Measurements from ENCODE around the gene CGB1. TPM values are rescaled to one million over a fixed set of nuclear protein-coding genes. Genes with fewer than 3 reads are reported as not detected.

Gene CGB1
- total and polyA plus RNA-seq, 2 of the 13 experiments (the other 11 are each of a cell fraction or from before 2014, with no cell fraction given) = not detected

DNA sequence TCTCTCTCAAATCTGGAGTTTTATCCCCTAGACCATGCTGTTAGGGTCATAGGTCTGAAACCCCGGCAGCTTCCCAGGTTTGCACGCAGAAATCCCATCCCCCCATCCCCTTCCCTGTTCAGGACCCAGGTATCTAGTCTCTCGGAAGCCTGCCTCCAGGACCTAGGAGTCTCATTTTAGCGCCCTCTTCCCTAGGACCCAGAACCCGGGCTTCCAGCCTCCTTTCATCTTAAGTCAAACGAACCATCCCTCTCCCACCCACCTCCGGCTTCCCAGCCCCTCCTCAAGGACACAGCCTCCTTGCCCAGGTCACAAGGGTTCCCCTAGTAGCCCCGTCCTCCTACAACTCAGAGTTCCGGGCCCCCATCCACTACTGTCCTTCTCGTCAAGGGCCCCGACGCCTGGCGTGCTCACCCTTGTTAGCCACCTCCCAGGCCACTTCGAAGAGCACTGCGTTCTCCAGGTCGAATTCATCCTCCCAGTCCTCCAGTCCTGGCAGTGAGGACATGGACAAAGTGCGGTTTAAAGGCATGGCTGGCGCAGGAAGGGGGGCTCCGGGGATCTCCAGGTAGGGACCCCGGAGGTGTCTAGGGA is 44.0 kb downstream of the CGB1 start (continued):
- TF ChIP-seq, protein P1, sequence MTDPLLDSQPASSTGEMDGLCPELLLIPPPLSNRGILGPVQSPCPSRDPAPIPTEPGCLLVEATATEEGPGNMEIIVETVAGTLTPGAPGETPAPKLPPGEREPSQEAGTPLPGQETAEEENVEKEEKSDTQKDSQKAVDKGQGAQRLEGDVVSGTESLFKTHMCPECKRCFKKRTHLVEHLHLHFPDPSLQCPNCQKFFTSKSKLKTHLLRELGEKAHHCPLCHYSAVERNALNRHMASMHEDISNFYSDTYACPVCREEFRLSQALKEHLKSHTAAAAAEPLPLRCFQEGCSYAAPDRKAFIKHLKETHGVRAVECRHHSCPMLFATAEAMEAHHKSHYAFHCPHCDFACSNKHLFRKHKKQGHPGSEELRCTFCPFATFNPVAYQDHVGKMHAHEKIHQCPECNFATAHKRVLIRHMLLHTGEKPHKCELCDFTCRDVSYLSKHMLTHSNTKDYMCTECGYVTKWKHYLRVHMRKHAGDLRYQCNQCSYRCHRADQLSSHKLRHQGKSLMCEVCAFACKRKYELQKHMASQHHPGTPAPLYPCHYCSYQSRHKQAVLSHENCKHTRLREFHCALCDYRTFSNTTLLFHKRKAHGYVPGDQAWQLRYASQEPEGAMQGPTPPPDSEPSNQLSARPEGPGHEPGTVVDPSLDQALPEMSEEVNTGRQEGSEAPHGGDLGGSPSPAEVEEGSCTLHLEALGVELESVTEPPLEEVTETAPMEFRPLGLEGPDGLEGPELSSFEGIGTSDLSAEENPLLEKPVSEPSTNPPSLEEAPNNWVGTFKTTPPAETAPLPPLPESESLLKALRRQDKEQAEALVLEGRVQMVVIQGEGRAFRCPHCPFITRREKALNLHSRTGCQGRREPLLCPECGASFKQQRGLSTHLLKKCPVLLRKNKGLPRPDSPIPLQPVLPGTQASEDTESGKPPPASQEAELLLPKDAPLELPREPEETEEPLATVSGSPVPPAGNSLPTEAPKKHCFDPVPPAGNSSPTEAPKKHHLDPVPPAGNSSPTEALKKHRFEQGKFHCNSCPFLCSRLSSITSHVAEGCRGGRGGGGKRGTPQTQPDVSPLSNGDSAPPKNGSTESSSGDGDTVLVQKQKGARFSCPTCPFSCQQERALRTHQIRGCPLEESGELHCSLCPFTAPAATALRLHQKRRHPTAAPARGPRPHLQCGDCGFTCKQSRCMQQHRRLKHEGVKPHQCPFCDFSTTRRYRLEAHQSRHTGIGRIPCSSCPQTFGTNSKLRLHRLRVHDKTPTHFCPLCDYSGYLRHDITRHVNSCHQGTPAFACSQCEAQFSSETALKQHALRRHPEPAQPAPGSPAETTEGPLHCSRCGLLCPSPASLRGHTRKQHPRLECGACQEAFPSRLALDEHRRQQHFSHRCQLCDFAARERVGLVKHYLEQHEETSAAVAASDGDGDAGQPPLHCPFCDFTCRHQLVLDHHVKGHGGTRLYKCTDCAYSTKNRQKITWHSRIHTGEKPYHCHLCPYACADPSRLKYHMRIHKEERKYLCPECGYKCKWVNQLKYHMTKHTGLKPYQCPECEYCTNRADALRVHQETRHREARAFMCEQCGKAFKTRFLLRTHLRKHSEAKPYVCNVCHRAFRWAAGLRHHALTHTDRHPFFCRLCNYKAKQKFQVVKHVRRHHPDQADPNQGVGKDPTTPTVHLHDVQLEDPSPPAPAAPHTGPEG (CRISPR knock-in tag; IDR thresholded peaks at IDR 0.05) = 0 out of 2 replicates have a peak, but pooled peaks have one; percentile 34
- TF ChIP-seq ZNF724P (CRISPR knock-in tag; IDR thresholded peaks at IDR 0.05; ENCODE audit: borderline replicate concordance) = no peak
- TF ChIP-seq MYNN (CRISPR knock-in tag; IDR thresholded peaks at IDR 0.05; ENCODE audit: low read depth) = no peak
- TF ChIP-seq, protein P2, sequence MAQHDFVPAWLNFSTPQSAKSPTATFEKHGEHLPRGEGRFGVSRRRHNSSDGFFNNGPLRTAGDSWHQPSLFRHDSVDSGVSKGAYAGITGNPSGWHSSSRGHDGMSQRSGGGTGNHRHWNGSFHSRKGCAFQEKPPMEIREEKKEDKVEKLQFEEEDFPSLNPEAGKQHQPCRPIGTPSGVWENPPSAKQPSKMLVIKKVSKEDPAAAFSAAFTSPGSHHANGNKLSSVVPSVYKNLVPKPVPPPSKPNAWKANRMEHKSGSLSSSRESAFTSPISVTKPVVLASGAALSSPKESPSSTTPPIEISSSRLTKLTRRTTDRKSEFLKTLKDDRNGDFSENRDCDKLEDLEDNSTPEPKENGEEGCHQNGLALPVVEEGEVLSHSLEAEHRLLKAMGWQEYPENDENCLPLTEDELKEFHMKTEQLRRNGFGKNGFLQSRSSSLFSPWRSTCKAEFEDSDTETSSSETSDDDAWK (CRISPR knock-in tag; IDR thresholded peaks at IDR 0.05) = no peak
- no peak for TF ChIP-seq ZNF709 (CRISPR knock-in tag; IDR thresholded peaks at IDR 0.05)
- TF ChIP-seq ZFAT (CRISPR knock-in tag; conservative IDR thresholded peaks at IDR 0.05) = no peak
- no peak for TF ChIP-seq ZBED4 (CRISPR knock-in tag; IDR thresholded peaks at IDR 0.05; ENCODE audit: borderline replicate concordance)
- TF ChIP-seq, protein P3, sequence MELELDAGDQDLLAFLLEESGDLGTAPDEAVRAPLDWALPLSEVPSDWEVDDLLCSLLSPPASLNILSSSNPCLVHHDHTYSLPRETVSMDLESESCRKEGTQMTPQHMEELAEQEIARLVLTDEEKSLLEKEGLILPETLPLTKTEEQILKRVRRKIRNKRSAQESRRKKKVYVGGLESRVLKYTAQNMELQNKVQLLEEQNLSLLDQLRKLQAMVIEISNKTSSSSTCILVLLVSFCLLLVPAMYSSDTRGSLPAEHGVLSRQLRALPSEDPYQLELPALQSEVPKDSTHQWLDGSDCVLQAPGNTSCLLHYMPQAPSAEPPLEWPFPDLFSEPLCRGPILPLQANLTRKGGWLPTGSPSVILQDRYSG (CRISPR knock-in tag; IDR thresholded peaks at IDR 0.05) = no peak
- TF ChIP-seq TCF7 (IDR thresholded peaks at IDR 0.05; ENCODE audit: low read depth) = no peak
- TF ChIP-seq NKX3-1 (CRISPR knock-in tag; IDR thresholded peaks at IDR 0.05) = no peak
- TF ChIP-seq EED (CRISPR knock-in tag; IDR thresholded peaks at IDR 0.05) = 0 out of 2 replicates have a peak, but pooled peaks have one; percentile 26
- peak; percentile 6; the same call in 1 of the 2 replicates for TF ChIP-seq YEATS4 (CRISPR knock-in tag; IDR thresholded peaks at IDR 0.05; ENCODE audit: borderline replicate concordance)
- TF ChIP-seq NFYC (CRISPR knock-in tag; IDR thresholded peaks at IDR 0.05) = no peak
- TF ChIP-seq ZNF331 (CRISPR knock-in tag; IDR thresholded peaks at IDR 0.05) = no peak
- no peak for TF ChIP-seq GLI4 (CRISPR knock-in tag; IDR thresholded peaks at IDR 0.05; ENCODE audit: borderline replicate concordance)
- TF ChIP-seq CCAR2 (optimal IDR thresholded peaks at IDR 0.05; ENCODE audit: low read depth, low read length) = no peak
- TF ChIP-seq SIX1 (CRISPR knock-in tag; IDR thresholded peaks at IDR 0.05; ENCODE audit: borderline replicate concordance) = no peak
